Erythroblast (primary cell): ENCODE measurements around the gene FASN.

Experiments used
- GATA1 ChIP-seq: IDR thresholded peaks from 2 replicates; pipeline ENCODE4 v1.6.1; 2011; ENCODE audit warnings: low read depth, mild to moderate bottlenecking, control low read depth, low read length, moderate library complexity
- POLR2A ChIP-seq: IDR thresholded peaks from 2 replicates; pipeline ENCODE4 v1.6.1; 2011; ENCODE audit warnings: mild to moderate bottlenecking, low read length

GRCh38 chr17:82127704-82128103 is 29.7 kb upstream of the FASN start:
- TF ChIP-seq POLR2A = no peak
- TF ChIP-seq GATA1 = no peak
